ENCODE measurements around the gene CLIP4.

GRCh38 chr2:29072251-29072650 is 43.0 kb upstream of the CLIP4 start:
- TF ChIP-seq ZNF423 (CRISPR knock-in tag; IDR thresholded peaks at IDR 0.05) (no peak), CTCF (IDR thresholded peaks at IDR 0.05) (no peak), JUN (CRISPR knock-in tag; IDR thresholded peaks at IDR 0.05) (no peak), ZNF396 (CRISPR knock-in tag; IDR thresholded peaks at IDR 0.05; ENCODE audit: borderline replicate concordance) (no peak), ZMAT4 (CRISPR knock-in tag; IDR thresholded peaks at IDR 0.05) (no peak), ZNF512 (CRISPR knock-in tag; IDR thresholded peaks at IDR 0.05; ENCODE audit: borderline replicate concordance) (no peak), ETV6 (CRISPR knock-in tag; IDR thresholded peaks at IDR 0.05) (no peak), ATF1 (CRISPR knock-in tag; IDR thresholded peaks at IDR 0.05) (no peak), ATF6 (CRISPR knock-in tag; IDR thresholded peaks at IDR 0.05) (no peak), USF2 (CRISPR knock-in tag; IDR thresholded peaks at IDR 0.05) (no peak)
